Fibroblast of lung (primary cell): Measurements from ENCODE around the gene TBXAS1.

Source experiments
- EZH2 ChIP-seq: IDR thresholded peaks from 2 replicates; pipeline ENCODE4 v1.5.1; 2012; ENCODE audit warnings: low read length, control low read depth, mild to moderate bottlenecking; ENCODE audit errors: missing control alignments
- TF ChIP-seq, protein P1 (sequence below), 2 donors: IDR thresholded peaks in 1 of 2; conservative IDR thresholded peaks in 1 of 2; 1 replicate in 1 of 2; 2 replicates in 1 of 2; pipeline ENCODE4 v1.5.1; 2011 to 2012; ENCODE audit warnings: low read length in 2 of 2, control low read depth in 1 of 2, inconsistent platforms in 1 of 2, low read depth in 1 of 2, mild to moderate bottlenecking in 1 of 2

DNA sequence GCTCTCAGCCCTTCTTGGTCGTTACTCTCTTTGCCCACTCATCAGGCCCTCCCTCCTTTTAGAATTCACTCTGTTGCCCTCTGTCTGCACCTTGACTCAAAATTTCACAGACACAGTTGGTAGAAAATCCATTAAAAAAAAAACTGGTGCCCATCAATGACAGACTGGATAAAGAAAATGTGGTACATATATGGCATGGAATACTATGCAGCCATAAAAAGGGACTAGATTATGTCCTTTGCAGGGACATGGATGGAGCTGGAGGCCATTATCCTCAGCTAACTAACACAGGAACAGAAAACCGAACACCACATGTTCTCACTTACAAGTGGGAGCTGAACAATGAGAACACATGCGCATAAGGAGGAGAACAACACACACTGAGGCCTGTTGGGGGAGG is 118.0 kb downstream of the TBXAS1 start:
- TF ChIP-seq, protein P1, sequence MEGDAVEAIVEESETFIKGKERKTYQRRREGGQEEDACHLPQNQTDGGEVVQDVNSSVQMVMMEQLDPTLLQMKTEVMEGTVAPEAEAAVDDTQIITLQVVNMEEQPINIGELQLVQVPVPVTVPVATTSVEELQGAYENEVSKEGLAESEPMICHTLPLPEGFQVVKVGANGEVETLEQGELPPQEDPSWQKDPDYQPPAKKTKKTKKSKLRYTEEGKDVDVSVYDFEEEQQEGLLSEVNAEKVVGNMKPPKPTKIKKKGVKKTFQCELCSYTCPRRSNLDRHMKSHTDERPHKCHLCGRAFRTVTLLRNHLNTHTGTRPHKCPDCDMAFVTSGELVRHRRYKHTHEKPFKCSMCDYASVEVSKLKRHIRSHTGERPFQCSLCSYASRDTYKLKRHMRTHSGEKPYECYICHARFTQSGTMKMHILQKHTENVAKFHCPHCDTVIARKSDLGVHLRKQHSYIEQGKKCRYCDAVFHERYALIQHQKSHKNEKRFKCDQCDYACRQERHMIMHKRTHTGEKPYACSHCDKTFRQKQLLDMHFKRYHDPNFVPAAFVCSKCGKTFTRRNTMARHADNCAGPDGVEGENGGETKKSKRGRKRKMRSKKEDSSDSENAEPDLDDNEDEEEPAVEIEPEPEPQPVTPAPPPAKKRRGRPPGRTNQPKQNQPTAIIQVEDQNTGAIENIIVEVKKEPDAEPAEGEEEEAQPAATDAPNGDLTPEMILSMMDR (conservative IDR thresholded peaks at IDR 0.05 in 1 of 2, IDR thresholded peaks at IDR 0.05 in 1 of 2; ENCODE audit: low read depth in 1 of 2, low read length in 2 of 2) = no peak
- TF ChIP-seq EZH2 = no peak
